GM11168 (cell line): ENCODE measurements around the gene SOCS6.
"Not testable (repeated sequence)": the region's sequence is repeated elsewhere in the genome, so short reads cannot be mapped to it uniquely, and the experiment has no call there.

ENCODE experiments used
- in situ Hi-C: fragments of 300-500 bp; cut with MboI; formaldehyde crosslinking; loops from one replicate; pipeline ENCODE4 v1.12.0; 2022; ENCODE audit warnings: low sequenced_read_pairs; ENCODE audit not compliant: unreplicated experiment

Gene SOCS6, protein sequence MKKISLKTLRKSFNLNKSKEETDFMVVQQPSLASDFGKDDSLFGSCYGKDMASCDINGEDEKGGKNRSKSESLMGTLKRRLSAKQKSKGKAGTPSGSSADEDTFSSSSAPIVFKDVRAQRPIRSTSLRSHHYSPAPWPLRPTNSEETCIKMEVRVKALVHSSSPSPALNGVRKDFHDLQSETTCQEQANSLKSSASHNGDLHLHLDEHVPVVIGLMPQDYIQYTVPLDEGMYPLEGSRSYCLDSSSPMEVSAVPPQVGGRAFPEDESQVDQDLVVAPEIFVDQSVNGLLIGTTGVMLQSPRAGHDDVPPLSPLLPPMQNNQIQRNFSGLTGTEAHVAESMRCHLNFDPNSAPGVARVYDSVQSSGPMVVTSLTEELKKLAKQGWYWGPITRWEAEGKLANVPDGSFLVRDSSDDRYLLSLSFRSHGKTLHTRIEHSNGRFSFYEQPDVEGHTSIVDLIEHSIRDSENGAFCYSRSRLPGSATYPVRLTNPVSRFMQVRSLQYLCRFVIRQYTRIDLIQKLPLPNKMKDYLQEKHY

DNA sequence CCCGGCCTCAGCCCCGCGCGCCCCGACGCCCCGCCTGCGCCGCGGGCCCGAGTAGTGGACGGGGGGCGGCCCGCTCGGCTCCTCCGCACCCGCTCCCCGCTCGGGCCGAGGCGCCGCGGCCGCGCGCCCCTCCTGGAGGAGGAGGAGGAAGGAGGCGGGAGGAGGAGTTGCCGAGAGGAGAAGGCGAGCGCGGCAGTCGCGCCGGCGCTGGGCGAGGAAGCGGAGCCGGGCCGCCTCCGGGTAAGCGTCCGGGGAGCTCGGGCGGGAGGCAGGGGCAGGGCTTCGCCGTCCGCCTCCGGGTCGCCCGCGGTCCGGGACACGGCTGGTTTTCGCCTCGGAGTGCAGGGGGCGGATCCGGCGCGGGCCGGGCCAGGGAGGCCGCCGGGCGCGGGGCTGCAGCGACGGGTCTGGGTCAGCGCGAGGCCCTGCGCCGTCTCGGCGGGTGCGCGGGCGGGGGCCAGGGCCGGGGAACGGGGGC is at the start of gene SOCS6:
SOCS6 (plus strand) TSS at position 195 of the 478 bp plus-strand sequence. CDS start 35,624 bp downstream, outside the sequence.
- in situ Hi-C loops = no loop called here

GRCh38 chr18:70243131-70243929 is 45.5 kb upstream of the SOCS6 start:
- in situ Hi-C loops = no loop called here

DNA sequence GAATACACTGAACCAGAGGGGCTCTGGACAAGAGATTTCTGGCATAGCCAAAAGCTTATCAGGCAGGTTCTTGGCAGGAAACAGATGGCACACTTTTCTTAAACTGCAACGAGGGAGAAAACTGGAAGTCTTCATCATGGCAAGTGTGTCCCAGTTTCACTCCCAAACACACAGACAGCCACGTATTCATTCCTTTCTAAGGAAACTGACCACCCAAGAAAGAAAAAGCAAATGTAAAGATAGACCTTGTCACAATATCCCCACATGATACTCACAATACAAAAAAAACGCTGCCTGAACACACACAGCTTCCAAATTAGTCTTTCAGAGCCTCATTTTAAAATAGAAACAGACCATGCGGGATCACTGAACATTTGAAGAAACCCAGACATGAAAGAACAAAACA is 42.8 kb upstream of the SOCS6 start:
- in situ Hi-C loops = no loop called here

GRCh38 chr18:70249118-70249517 is 39.7 kb upstream of the SOCS6 start:
- in situ Hi-C loops = no loop called here

DNA sequence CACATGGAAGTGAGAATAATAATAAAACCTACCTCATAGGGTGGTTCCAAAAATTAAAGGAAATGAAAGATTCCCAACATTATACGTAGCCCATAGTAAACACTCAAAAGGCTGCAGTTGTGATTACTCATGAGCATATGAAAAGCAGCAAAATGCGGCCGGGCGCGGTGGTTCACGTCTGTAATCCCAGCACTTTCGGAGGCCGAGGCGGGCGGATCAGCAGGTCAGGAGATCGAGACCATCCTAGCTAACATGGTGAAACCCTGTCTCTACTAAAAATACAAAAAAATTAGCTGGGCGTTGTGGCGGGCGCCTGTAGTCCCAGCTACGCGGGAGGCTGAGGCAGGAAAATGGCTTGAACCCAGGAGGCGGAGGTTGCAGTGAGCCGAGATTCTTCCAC is 39.0 kb upstream of the SOCS6 start:
- in situ Hi-C loops = not testable (repeated sequence)

DNA sequence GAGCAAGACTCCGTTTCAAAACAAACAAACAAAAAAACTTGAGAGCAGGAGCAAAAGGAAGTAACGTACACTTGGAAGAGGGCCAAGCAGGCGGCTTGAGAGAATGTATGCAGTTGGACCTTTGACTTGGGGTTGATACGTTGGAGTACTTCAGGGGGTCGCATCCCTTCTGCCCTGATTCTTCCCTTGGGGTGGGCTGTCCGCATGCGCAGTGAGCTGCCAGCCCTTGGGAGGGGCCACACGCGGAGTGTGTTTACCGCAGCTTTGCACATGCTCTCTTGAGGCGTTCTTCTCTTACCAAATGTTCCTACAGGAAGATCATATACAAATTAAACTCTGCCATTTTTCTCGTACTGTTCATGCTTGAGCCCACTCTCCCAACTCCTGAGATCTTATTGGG is 38.1 kb upstream of the SOCS6 start:
- in situ Hi-C loops = no loop called here

DNA sequence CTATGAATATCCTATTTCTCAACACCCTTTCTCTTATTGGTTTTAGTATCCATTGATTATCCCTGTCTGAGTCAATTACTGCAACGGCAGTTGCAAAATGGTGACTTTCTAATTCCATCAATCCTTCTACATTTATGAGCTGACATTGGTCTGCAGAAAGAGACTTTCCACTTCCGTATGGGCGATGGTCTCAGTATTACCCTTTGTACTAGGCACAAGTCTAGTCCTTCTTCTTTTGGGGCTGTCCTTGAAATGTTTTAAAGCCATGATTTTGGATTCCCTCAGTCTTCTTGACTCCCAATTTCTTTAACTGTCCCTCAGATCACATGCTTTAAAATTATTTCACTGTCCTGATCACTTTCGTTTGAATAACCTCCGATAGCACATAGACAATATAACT is 32.7 kb upstream of the SOCS6 start:
- in situ Hi-C loops = no loop called here

DNA sequence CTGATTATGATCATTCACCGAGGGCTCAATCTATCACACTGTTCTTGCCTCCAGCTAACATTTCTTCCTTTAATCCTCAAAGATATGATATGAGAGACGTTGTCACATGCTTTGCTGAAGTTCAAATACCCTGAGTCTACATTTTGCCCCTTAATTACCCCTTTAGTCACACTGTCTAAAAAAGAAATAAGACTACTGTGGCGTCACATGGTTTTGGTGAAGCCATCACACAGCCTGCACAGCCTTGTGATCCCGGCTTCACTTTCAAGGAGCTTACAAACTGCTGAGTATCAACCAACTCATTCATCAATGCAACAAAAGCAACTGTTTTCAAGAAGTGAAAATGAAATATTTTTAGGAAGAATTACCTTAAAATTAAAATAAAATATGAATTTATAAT is 31.9 kb upstream of the SOCS6 start:
- in situ Hi-C loops = no loop called here

GRCh38 chr18:70258243-70258642 is 30.6 kb upstream of the SOCS6 start:
- in situ Hi-C loops = no loop called here

DNA sequence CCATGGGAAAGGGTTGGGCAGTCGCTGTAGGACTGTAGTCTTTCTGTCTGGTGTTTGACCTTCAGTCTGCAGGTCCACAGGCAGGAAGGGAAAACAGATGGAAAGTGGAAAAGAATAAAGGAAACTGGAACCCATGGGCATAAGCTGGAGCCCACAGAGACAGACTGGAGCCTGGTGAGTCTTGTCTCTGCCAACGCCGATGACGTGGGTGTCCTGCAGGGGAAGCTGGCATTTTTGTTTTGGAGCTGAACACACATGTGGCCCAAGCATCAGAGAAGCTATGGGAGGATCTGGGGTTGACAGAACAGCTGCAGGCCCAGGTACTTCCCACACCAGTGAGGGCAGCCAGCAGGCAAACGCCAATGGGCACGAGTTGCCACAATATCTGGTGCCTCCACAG is 28.2 kb upstream of the SOCS6 start:
- in situ Hi-C loops = no loop called here

GRCh38 chr18:70261141-70261788 is 27.6 kb upstream of the SOCS6 start:
- in situ Hi-C loops = no loop called here

- in situ Hi-C loops = no loop called here
Observed at GRCh38 chr18:70263336-70263735, 25.5 kb upstream of the SOCS6 start.

DNA sequence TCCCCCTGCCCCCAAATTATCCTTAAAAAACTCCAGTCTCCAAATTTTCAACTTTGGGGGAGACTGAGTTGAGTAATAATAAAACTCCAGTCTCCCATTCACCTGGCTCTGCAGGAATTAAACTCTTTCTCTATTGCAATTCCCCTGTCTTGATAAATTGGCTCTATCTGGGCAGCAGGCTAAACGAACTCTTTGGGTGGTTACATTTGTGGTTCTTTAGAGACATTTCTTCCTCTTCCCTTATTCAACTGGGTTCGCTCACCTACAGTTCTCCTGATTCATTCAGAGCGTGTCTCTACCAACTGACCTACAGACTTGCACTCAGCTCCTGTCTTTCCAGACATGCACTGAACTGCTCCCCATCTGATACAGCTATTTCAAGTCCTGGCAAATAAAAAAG is 17.1 kb upstream of the SOCS6 start:
- in situ Hi-C loops = no loop called here

DNA sequence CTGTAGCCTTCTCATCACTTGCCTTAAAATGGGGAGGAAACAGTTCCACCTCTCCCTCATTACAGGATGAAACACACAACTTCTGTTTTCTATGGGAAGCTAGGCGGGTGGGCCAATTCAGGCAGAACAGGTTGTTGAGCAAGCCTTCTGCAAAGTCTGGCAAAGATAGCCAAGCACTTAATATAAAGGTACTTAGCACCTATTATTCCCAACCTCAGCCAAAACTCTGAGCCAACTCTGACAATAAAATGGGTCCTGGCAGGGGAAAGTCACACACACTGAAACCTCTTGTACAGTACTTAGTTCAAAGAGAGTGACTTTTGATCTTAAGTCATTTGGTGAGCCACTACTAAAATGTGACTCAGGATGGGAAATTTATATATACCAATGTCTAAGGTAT is 15.8 kb upstream of the SOCS6 start:
- in situ Hi-C loops = no loop called here

GRCh38 chr18:70276416-70277191 is 12.2 kb upstream of the SOCS6 start:
- in situ Hi-C loops = no loop called here

DNA sequence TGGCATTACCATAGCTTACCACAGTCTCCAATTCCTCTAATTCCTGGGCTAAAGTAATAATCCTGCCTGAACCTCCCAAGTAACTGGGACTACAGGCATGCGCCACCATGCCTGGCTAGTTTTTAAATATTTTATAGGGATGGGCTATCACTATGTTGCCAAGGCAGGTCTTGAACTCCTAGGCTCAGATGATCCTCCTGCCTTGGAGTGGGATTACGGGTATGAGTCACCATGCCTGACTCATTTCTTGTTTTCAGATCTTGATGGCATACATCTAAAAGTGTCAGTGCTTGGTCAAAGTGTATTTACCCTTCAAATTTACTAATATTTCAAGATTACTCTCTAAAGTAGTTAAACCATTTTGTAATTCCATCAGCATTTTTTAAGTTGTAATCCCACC is 9.4 kb upstream of the SOCS6 start:
- in situ Hi-C loops = no loop called here

DNA sequence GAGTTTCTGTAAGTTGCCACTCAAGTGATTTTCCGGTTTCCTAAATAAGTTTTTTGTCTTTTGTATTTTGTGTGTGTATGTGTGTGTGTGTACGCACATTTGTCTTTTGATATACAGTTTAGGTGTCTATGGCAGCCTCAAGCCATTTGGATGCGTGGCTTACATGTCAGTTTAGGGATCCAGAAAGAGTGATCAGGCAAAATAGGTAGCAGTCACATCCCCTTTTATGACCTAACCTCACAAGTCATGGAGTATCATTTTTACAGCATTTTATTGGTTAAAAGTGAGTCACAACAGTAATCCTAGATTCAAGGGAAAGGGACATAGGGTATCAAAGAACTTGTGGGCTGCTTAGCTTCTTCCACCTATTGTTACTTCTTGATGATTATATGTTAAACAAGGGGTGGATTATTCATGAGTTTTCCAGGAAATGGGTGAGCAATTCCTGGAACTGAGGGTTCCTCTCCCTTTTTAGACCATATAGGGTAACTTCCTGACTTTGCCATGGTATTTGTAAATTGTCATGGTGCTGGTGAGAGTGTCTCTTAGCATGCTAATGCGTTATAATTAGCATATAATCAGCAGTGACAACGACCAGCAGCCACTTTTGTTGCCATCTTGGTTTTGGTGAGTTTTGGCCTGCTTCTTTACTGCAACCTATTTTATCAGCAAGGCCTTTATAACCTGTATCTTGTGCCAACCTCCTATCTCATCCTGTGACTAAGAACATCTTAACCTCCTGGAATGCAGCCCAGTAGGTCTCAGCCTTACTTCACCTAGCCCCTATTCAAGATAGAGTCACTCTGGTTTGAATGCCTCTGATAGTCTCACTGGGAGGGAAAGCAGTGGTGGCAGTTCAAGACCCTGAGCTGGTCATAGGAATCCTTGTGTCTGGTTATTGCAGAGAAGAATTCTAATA is 8.6 kb upstream of the SOCS6 start:
- in situ Hi-C loops = no loop called here

DNA sequence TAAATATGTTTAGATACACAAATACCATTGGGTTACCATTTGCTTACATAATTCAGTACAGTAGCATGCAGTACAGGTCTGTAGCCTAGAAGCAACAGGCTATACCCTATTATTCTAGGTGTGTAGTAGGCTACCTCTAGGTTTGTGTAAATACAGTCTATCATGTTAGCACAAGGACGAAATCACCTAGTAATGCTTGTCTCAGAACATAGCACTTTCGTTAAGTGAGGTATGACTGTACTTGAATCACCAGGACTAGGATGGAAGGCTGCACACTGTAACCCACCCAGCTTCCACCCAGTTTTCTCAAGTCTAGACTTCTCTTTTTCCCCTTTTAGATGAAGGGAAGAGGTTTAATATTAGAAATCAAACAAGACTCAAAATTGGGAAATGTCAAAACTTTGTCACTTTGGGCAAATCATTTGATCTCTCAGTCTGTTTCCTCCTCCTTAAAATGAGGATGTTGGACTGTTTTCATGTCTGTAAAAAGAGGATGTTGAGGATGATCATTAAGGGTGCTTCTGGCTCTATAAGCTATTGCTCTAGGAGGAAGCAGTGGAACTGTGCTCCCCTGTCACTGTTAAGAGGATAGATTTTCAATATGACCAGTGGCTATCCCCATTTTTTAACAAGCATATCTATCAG is 3.7 kb upstream of the SOCS6 start:
- in situ Hi-C loops = no loop called here
